SK-N-SH (cell line): ENCODE measurements around the gene DLD. TPM values are rescaled to one million over a fixed set of nuclear protein-coding genes. Genes with fewer than 3 reads are reported as not detected.

Experiments used
- CTCF ChIA-PET: fragments of 300-600, 350-600 bp; formaldehyde crosslinking; extraction: SDS; loops from one replicate; lab custom pipeline; 2021; lab: Yijun Ruan, JAX
- POLR2A ChIA-PET: fragments of 350-600 bp; sonication (Branson Sonifier 250); formaldehyde crosslinking; extraction: SDS; loops from one replicate; lab custom pipeline; 2020; ENCODE audit warnings: antibody characterized with exemption, inconsistent platforms; lab: Yijun Ruan, JAX
- DNase-seq: peaks from one replicate; pipeline ENCODE4 v3.0.0; 2012
- H2AFZ ChIP-seq: fragments of 200-600 bp; sonication (generic); 2 replicates; pipeline ENCODE4 v1.8.1; 2016; ENCODE audit warnings: antibody characterized with exemption, mild to moderate bottlenecking, low read depth
- H3F3A ChIP-seq: fragments of 200-600 bp; sonication (generic); replicated peaks from 2 replicates; pipeline ENCODE3; 2016; ENCODE audit warnings: antibody characterized with exemption, mild to moderate bottlenecking; ENCODE audit not compliant: insufficient read depth
- H3K27ac ChIP-seq, 2 experiments: fragments of 200-500 bp in 1 of 2; fragments of 200-600 bp in 1 of 2; sonication (Bioruptor generic) in 1 of 2; sonication (generic), shearing (Covaris generic) in 1 of 2; 2 replicates each; pipeline versions ENCODE4 v1.5.1 to v1.6.1; 2014 to 2016; ENCODE audit warnings: low read depth in 2 of 2, inconsistent platforms in 1 of 2, low read length in 1 of 2, mild to moderate bottlenecking in 1 of 2, mixed read lengths in 1 of 2
- H3K27me3 ChIP-seq: fragments of 200-600 bp; sonication (generic), shearing (Covaris generic); 2 replicates; pipeline ENCODE4 v1.6.1; 2016; ENCODE audit warnings: mixed run types; ENCODE audit not compliant: insufficient read depth
- H3K36me3 ChIP-seq, 2 experiments: fragments of 200-500 bp in 1 of 2; fragments of 200-600 bp in 1 of 2; sonication (Bioruptor generic) in 1 of 2; sonication (generic) in 1 of 2; replicated peaks in 1 of 2; 2 replicates each; pipeline versions ENCODE3 to v1.5.1; 2014 to 2016; ENCODE audit warnings: low read length in 1 of 2, mild to moderate bottlenecking in 1 of 2; ENCODE audit not compliant: insufficient read depth in 2 of 2, control insufficient read depth in 1 of 2
- H3K4me1 ChIP-seq, 2 experiments: fragments of 200-500 bp in 1 of 2; fragments of 200-600 bp in 1 of 2; sonication (Bioruptor generic) in 1 of 2; sonication (generic), shearing (Covaris generic) in 1 of 2; 2 replicates each; pipeline versions ENCODE4 v1.5.1 to v1.6.1; 2014 to 2016; ENCODE audit warnings: low read depth in 1 of 2, low read length in 1 of 2, mixed run types in 1 of 2; ENCODE audit not compliant: insufficient read depth in 2 of 2, control insufficient read depth in 1 of 2
- H3K4me2 ChIP-seq: fragments of 200-600 bp; sonication (generic), shearing (Covaris generic); 2 replicates; pipeline ENCODE4 v1.6.1; 2017; ENCODE audit warnings: mixed run types
- H3K4me3 ChIP-seq, 2 experiments: fragments of 200-500 bp in 1 of 2; fragments of 200-600 bp in 1 of 2; sonication (Bioruptor generic) in 1 of 2; sonication (generic), shearing (Covaris generic) in 1 of 2; 2 replicates each; pipeline versions ENCODE4 v1.5.1 to v1.8.1; 2014 to 2016; ENCODE audit warnings: low read depth in 2 of 2, inconsistent platforms in 1 of 2, low read length in 1 of 2, mild to moderate bottlenecking in 1 of 2, mixed read lengths in 1 of 2, moderate library complexity in 1 of 2
- H3K79me2 ChIP-seq: fragments of 200-600 bp; sonication (generic); 2 replicates; pipeline ENCODE4 v1.8.1; 2017; ENCODE audit warnings: mild to moderate bottlenecking; ENCODE audit not compliant: insufficient read depth
- H3K9ac ChIP-seq: fragments of 200-600 bp; sonication (generic); 2 replicates; pipeline ENCODE4 v1.6.1; 2017; ENCODE audit warnings: mixed run types
- H3K9me2 ChIP-seq: fragments of 200-600 bp; sonication (generic); 2 replicates; pipeline ENCODE4 v1.6.1; 2017; ENCODE audit warnings: mixed run types
- H3K9me3 ChIP-seq: fragments of 200-600 bp; sonication (generic); 2 replicates; pipeline ENCODE4 v1.6.1; 2017; ENCODE audit warnings: mixed run types, mild to moderate bottlenecking, moderate library complexity
- H4K20me1 ChIP-seq: fragments of 200-600 bp; sonication (generic); 2 replicates; pipeline ENCODE4 v1.6.1; 2017; ENCODE audit warnings: mild to moderate bottlenecking, mixed run types; ENCODE audit not compliant: insufficient read depth
- CHD2 ChIP-seq: fragments of 150-350 bp; IDR thresholded peaks from 2 replicates; pipeline ENCODE4 v1.6.1; 2018; ENCODE audit warnings: low read length; ENCODE audit not compliant: partially characterized antibody
- FOXM1 ChIP-seq: IDR thresholded peaks from 2 replicates; pipeline ENCODE4 v1.4.0; 2012; ENCODE audit warnings: low read depth, mild to moderate bottlenecking
- JUND ChIP-seq: IDR thresholded peaks from 2 replicates; pipeline ENCODE4 v1.4.0; 2012
- MXI1 ChIP-seq: IDR thresholded peaks from 2 replicates; pipeline ENCODE4 v1.6.1; 2012; ENCODE audit warnings: mild to moderate bottlenecking, low read depth, low read length, improper control_type of control experiment
- RAD21 ChIP-seq: IDR thresholded peaks from 2 replicates; pipeline ENCODE4 v1.6.1; 2012; ENCODE audit warnings: mild to moderate bottlenecking, low read length
- RCOR1 ChIP-seq: fragments of 150-350 bp; IDR thresholded peaks from 2 replicates; pipeline ENCODE4 v1.6.1; 2017; ENCODE audit warnings: antibody characterized with exemption, low read length
- RXRA ChIP-seq: IDR thresholded peaks from 2 replicates; pipeline ENCODE4 v1.4.0; 2012; ENCODE audit warnings: low read depth, mild to moderate bottlenecking, borderline replicate concordance
- SIN3A ChIP-seq: IDR thresholded peaks from 2 replicates; pipeline ENCODE4 v1.6.1; 2012; ENCODE audit warnings: low read depth, mild to moderate bottlenecking, low read length, moderate library complexity, borderline replicate concordance
- SMC3 ChIP-seq: IDR thresholded peaks from 2 replicates; pipeline ENCODE4 v1.6.1; 2012; ENCODE audit warnings: low read depth, low read length, improper control_type of control experiment
- WGBS: methylation state at CpG from one replicate; pipeline ENCODE4 v1.1.6; 2017; ENCODE audit warnings: low lambda C conversion rate; 5-methylcytosine and 5-hydroxymethylcytosine counted together
- polyA plus RNA-seq, 3 experiments: library from polyadenylated mRNA; depleted of rRNA; stranded (reverse); fragments of >200 nt; gene quantifications; 2 replicates each; pipeline ENCODE4 v1.2.3, GENCODE V29; 2012
- TF ChIP-seq, protein P1 (sequence below): IDR thresholded peaks from 2 replicates; pipeline ENCODE4 v1.4.0; 2012; ENCODE audit warnings: low read depth, borderline replicate concordance

The DLD gene
- polyA plus RNA-seq, 1 of the 3 experiments (the other 2 are of a cell fraction) = 140 TPM

DNA sequence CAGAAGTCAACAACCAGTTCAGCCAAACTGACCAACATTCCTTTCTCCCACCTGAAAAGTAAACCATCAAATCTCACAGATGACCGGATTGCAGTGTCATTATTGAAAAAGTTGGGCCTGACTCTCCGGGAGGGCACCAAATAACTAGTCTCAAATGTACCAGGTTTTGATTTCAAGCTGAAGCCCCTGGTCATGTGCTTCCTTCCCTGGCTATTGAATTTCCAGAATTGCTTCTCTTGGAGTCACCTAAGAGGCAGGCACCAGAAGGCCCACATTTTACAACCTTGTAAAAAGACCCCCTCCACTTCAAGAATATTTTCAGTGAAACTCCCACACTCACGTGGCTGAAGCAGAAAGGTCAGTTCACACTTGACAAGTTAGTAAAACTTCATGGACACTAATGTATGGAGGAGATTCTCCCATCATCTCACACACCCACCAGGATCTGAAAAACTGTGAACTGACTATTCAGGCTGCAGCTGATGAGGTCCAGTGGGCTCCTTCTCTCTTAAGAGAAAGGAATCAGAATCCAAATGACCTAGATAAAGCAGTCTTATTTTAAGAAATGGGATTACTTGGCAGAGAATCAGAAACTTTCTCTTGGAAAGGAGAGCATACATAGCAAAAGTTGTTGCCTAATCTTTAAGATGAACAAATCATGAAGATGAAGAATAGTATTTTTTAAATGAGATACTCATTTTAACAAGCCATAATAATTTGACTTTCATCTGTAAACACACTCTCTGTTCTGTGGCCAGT, 53.6 kb downstream of the DLD start:
- POLR2A ChIA-PET = no interaction called here
- H3K9me2 ChIP-seq = no peaks in the 10 kb centered on the region
- 95% methylated on average over 3 of the region's 3 CpGs for WGBS
- peaks cover 77 to 85% of the 10 kb centered on the region in 2 experiments for H3K36me3 ChIP-seq
- H2AFZ ChIP-seq = no peak overlapping the region
- H3K4me2 ChIP-seq = no peak overlapping the region
- TF ChIP-seq SMC3 (no peak), CHD2 (no peak)
- H3K27ac ChIP-seq = peak overlapping the region; percentile 0 to 40; a peak in 2 of 4 replicates
- H3K79me2 ChIP-seq = peaks cover 11% of the 10 kb centered on the region; the same call in 1 of the 2 replicates
- peaks cover 25 to 47% of the 10 kb centered on the region in 2 experiments for H3K4me1 ChIP-seq
- no peaks in the 10 kb centered on the region for H3K9me3 ChIP-seq
- H3K27me3 ChIP-seq = no peaks in the 10 kb centered on the region
- no peak overlapping the region for H3K4me3 ChIP-seq
- H3F3A ChIP-seq = peaks cover 75% of the 10 kb centered on the region
- no peak for DNase-seq
- CTCF ChIA-PET = interaction anchor here (2.2 kb wide), 1 partner anchor 201 kb away, joined by 5 read pairs; no protein-coding TSS in a partner anchor
- no peak overlapping the region for H3K9ac ChIP-seq
- no peaks in the 10 kb centered on the region; the same call in 1 of the 2 replicates for H4K20me1 ChIP-seq

DNA sequence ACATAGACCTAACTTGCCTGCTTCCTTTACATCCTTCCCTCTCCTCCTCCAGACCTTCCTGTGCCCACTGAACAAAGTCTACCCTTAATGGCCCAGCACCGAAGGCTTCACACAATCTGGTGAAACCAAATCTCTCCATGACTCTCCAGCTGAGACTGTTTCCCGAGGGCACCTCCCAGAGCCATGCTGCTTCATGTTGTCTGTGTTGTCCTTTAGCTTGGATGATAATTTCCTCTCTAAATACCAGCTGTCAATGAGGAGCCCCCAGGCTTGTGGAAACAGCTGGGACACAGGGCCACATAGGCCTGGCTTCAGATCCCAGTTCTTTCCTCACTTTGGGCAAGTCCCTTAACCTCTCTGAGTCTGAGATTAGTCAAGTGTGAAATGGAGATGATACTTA, 54.3 kb downstream of the DLD start:
- Histone ChIP-seq H3K27me3 (no peaks in the 10 kb centered on the region), H2AFZ (no peak overlapping the region), H3K9me2 (no peaks in the 10 kb centered on the region), H3K4me2 (no peak overlapping the region), H3K27ac (peak overlapping the region; percentile 0 to 23; a peak in 1 of 4 replicates), H3K9ac (no peak overlapping the region), H3K79me2 (peaks cover 11% of the 10 kb centered on the region; the same call in 1 of the 2 replicates), H3K4me1 (peaks cover 18 to 49% of the 10 kb centered on the region in 2 experiments), H3K9me3 (no peaks in the 10 kb centered on the region), H3K36me3 (peaks cover 84% of the 10 kb centered on the region in 2 experiments), H4K20me1 (no peaks in the 10 kb centered on the region; the same call in 1 of the 2 replicates), H3F3A (peaks cover 75% of the 10 kb centered on the region), H3K4me3 (no peak overlapping the region)
- TF ChIP-seq JUND (no peak), MXI1 (no peak), FOXM1 (no peak), RAD21 (no peak), RCOR1 (no peak), SIN3A (no peak), RXRA (no peak)
- TF ChIP-seq, protein P1, sequence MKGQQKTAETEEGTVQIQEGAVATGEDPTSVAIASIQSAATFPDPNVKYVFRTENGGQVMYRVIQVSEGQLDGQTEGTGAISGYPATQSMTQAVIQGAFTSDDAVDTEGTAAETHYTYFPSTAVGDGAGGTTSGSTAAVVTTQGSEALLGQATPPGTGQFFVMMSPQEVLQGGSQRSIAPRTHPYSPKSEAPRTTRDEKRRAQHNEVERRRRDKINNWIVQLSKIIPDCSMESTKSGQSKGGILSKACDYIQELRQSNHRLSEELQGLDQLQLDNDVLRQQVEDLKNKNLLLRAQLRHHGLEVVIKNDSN = no peak
- 98% methylated on average over 2 of the region's 2 CpGs for WGBS
- CTCF ChIA-PET = interaction anchor here (0.8 to 2.2 kb wide), 2 partner anchors 201 to 220 kb away, joined by 3 to 5 read pairs; no protein-coding TSS in a partner anchor
- POLR2A ChIA-PET = no interaction called here
- no peak for DNase-seq
